NOMO-1 (cell line): ENCODE data around the gene TALDO1.

Experiments
- DNase-seq, 2 experiments: peaks; one replicate each; lab custom pipeline; 2025; ENCODE audit not compliant: unreplicated experiment in 2 of 2; lab: John Stamatoyannopoulos, UW

Gene TALDO1

GRCh38 chr11:714436-714835, 32.8 kb upstream of the TALDO1 start:
- DNase-seq: no peak

DNA sequence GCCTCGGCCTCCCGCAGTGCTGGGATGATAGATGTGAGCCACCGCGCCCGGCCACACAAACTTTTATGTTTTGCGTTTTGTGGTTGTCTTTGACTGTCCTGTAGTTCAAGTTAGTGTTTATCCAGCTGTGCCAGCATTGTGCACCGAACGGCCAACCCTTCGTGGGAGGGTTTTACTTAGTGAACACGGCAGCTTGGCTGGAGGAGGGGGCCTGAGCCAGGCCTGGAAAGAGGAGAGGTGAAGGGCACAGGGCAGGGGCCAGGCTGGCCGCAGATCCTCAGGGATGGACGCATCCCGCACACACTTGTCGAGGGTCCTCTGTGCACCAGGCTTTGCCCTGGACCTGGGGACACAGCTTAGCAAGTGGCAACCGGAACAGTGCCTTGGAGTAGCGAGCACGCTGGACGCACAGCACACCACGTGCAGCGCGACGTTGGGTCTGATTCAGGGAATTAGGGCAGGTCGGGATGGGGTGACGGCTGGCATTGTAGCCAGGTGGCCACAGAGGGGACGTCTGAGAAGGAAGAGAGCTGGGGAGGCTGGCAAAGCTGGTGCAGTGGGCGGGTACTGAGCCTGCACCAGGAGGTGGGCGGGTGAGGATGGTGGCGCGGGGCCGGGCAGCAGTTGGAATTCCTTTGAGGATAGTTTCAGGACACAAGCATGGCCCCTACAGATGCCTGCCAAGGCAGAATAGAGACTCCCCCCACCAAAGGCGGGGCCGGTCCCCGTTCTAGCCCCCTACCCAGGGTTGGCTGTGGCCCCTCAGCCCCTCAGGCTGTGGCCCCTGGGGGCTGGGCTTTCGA, 27.8 kb upstream of the TALDO1 start:
- no peak for DNase-seq

DNA sequence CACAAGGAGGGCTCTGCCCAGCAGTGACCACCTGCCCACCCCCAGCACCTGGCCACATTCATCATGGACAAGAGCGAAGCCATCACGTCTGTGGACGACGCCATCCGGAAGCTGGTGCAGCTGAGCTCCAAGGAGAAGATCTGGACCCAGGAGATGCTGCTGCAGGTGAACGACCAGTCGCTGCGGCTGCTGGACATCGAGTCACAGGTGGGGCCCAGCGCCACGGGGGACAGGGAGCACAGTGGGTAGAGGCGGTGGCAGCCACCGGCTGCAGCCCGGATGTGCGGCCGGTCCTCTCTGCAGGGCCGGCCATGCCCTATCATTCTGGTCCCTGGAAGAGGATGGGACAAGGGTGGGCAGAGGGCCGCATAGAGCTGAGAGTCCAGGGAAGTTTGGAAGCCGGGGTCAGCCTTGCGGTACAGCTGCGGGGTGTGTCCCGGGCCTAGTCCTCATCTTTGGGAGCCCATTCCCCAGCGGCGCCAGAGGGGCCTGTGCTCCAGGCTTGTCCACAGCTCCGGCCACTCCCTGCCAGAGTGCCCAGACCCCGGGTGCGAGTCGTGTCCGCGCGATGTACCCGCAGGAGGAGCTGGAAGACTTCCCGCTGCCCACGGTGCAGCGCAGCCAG, 27.1 kb upstream of the TALDO1 start:
- DNase-seq: no peak

DNA sequence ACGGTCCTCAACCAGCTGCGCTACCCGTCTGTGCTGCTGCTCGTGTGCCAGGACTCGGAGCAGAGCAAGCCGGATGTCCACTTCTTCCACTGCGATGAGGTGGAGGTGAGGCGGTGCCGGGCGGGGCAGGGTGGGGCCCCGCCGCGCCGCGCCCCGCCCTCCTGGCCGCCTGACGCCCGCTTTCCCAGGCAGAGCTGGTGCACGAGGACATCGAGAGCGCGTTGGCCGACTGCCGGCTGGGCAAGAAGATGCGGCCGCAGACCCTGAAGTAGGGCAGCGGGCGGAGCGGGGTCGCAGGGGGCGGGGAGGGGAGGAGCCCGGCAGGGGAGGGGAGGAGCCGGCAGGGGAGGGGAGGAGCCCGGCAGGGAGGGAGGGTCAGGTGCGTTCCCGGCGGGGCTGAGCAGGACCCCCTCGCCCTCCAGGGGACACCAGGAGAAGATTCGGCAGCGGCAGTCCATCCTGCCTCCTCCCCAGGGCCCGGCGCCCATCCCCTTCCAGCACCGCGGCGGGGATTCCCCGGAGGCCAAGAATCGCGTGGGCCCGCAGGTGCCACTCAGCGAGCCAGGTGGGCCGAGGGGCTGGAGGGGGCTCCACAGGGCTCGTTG, 26.5 kb upstream of the TALDO1 start:
- no peak for DNase-seq

DNA sequence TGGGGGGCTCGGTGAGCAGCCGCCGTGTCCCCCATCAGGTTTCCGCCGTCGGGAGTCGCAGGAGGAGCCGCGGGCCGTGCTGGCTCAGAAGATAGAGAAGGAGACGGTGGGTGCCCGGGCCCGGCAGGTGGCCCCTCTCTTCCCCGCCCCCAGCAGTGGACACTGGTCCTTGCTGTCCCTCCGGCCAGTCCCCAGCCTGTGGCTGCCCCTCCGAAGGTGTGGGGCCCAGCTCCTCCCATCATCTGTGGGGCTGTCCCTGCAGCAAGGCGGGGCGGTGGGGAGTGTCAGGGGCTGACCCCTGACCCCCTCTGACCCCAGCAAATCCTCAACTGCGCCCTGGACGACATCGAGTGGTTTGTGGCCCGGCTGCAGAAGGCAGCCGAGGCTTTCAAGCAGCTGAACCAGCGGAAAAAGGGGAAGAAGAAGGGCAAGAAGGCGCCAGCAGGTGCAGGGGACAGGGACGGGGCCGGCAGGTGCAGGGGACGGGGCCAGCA, 26.0 kb upstream of the TALDO1 start:
- peak; percentile 18 to 40 for DNase-seq

DNA sequence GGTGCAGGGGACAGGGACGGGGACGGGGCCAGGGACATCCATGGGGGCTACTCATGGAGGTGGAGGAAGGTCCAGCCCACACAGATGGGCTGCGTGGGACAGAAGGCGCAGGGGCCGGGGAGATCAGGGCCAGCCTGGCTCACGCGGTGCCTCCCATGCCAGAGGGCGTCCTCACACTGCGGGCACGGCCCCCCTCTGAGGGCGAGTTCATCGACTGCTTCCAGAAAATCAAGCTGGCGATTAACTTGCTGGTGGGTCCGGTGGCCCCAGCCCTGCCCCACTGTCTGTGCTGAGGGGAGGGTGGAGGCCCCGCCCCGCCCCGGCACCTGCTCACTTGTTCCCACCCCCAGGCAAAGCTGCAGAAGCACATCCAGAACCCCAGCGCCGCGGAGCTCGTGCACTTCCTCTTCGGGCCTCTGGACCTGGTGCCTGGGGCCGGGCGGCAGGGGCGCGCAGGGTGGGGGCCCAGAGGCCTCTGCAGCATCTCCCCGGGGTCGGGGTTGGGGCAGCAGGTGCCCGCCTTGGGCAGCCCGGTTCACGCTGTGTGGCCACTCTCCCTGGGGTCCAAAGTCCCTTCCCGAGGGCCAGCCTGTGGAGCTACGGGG, 25.4 kb upstream of the TALDO1 start:
- peak; percentile 61 to 77 for DNase-seq

- no peak for DNase-seq
These were observed 24.9 kb upstream of the TALDO1 start for GRCh38 chr11:722346-722811.

GRCh38 chr11:723120-723883, 24.0 kb upstream of the TALDO1 start:
- DNase-seq: peak in 1 of 2 experiments; percentile 60

GRCh38 chr11:724049-724777, 23.1 kb upstream of the TALDO1 start:
- no peak for DNase-seq

DNA sequence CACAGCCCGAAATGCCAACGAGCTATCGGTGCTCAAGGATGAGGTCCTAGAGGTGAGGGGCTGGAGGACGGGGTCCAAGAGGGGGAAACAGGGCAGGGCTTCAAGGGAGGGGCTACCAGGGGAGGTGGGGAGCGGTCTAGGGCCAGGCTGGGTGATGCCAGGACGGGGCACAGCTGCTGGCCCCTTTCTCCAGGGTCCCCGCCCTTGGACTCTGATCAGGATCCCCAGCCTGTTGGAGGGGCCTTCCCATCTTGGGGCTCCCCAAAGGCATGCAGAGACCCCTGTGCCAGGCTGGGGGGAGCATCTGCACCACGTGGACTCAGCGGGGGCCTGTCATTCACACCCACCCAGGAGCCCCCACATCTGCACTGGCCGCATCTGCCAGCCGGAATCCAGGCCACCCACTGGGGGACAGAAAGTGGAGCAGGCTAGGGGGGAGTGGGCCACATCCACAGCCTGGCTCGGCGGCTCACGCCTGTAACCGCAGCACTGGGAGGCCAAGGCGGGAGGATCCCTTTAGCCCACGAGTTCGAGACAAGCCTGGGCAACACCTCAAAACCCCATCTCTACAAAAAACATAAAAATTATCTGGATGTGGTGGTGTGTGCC, 22.4 kb upstream of the TALDO1 start:
- no peak for DNase-seq

GRCh38 chr11:725624-726202, 21.6 kb upstream of the TALDO1 start:
- no peak for DNase-seq

DNA sequence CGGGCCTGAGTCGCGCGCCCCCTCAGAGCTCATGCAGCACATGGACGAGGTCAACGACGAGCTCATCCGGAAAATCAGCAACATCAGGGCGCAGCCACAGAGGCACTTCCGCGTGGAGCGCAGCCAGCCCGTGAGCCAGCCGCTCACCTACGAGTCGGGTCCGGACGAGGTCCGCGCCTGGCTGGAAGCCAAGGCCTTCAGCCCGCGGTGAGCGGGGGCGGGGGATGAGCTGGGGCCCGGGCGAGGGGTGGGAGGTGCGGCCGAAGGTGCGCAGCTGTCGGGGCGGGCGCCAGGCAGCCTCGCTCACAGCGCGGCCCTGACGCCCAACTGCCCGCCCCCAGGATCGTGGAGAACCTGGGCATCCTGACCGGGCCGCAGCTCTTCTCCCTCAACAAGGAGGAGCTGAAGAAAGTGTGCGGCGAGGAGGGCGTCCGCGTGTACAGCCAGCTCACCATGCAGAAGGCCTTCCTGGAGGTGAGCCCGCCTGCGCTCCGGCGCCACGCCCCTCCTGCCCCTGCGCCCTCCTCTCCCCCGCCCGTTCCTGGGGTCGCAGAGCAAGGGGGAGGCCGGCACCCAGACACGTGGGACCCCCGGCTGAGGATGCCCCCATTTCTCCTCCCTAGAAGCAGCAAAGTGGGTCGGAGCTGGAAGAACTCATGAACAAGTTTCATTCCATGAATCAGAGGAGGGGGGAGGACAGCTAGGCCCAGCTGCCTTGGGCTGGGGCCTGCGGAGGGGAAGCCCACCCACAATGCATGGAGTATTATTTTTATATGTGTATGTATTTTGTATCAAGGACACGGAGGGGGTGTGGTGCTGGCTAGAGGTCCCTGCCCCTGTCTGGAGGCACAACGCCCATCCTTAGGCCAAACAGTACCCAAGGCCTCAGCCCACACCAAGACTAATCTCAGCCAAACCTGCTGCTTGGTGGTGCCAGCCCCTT, 20.7 kb upstream of the TALDO1 start:
- peak in 1 of 2 experiments; percentile 41 for DNase-seq

GRCh38 chr11:727281-727701, 20.0 kb upstream of the TALDO1 start:
- no peak for DNase-seq

DNA sequence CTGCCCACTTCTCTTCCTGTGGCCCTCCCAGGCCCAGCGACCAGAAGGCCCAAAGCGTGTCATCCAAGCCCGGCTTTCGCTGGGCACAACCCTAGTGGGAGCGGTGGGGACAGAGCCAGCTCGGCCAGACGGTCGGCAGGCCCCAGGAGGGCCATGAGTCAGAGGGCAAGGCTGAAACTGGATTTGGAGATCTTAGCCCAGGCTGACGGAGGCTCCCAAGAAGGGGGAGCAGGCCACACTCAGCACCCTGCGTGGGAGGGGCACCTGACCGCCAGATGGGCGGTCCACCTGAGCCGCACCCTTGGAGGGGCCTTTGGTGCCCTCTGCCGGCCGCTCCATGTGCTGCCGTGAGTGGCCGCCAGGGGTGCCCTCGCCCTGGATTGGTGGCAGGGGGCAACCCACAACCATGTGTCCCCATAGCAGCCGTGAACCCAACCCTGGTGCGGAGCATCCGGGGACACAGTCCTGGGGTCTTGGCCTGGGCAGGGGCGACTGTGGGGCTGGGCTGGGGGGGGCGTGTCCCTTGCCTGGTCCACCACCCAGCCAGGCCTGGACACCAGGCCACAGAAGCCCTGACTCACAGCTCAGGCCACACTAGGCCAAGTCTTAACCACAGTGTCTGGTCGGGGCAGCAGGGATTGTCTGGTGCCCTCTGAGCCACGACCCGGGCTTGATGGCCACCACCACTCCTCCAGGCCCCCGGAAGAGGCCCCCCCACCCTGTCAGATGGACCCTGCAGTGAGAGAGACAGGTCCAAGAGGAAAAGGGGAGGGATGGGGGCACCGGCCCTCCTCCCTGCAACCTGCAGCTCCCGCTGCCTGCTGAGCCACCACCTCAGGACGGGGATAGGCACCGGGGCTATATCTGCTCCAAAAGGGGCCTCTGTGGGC, 19.2 kb upstream of the TALDO1 start:
- peak; percentile 66 to 72 for DNase-seq

DNA sequence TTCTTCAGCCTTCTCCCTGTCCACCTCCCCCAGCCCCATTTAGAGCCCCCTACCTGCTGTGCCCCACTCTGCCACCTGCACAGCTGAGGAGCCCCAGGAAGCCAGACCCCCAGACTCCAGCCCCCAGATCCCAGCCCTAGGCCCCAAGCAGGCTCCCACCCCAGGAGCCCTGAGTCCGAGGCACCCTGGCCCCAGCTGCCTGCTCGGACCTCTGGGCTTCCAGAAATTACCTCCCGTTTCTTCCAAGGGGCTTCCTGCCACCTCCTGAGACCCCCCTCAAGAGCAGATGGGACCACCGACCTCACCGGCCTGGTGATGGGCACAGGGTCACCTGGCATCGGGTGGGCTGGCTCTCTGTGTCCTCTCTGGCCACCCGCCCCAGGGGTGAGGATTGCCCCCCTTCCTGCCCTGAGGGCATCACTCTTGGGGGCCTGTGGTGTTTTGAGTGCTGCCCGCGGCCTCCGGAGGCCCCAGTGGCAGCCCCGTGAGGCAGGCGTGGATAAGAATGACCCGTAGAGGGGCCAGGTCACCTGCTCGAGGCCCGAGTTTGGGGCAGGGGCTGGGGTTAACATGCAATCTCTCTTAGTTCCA, 18.3 kb upstream of the TALDO1 start:
- DNase-seq: no peak

GRCh38 chr11:729492-730074, 17.7 kb upstream of the TALDO1 start:
- peak; percentile 33 to 55 for DNase-seq
